ENCODE results near the gene SUGCT.

The SUGCT gene

GRCh38 chr7:40899151-40899550 lies 764.3 kb downstream of the SUGCT start:
- H3K27ac ChIP-seq (ENCODE audit: low read depth, low read length, severe bottlenecking), result no peak overlapping the region
- no peaks in the 10 kb centered on the region for H3K9me3 ChIP-seq (ENCODE audit: control insufficient read depth, low read length)
- no peaks in the 10 kb centered on the region for H3K4me1 ChIP-seq (ENCODE audit: control insufficient read depth, insufficient read depth, low read length, poor library complexity, severe bottlenecking)
- 94 to 96% methylated on average over 10 to 13 of the region's 15 CpGs for WGBS, 2 experiments (ENCODE audit: insufficient coverage in 2 of 2)
- no peak overlapping the region for H3K4me3 ChIP-seq (ENCODE audit: extremely low read depth, insufficient read depth, low read length, poor library complexity, severe bottlenecking)
- no peaks in the 10 kb centered on the region for H3K36me3 ChIP-seq (ENCODE audit: control insufficient read depth, insufficient read depth, low read length)

- no peaks in the 10 kb centered on the region for H3K36me3 ChIP-seq (ENCODE audit: control insufficient read depth, insufficient read depth, low read length)
- no peak overlapping the region for H3K27ac ChIP-seq (ENCODE audit: low read depth, low read length, severe bottlenecking)
- H3K4me3 ChIP-seq (ENCODE audit: extremely low read depth, insufficient read depth, low read length, poor library complexity, severe bottlenecking), result no peak overlapping the region
- H3K4me1 ChIP-seq (ENCODE audit: control insufficient read depth, insufficient read depth, low read length, poor library complexity, severe bottlenecking), result no peaks in the 10 kb centered on the region
- H3K9me3 ChIP-seq (ENCODE audit: control insufficient read depth, low read length), result no peaks in the 10 kb centered on the region
- WGBS, 2 experiments (ENCODE audit: insufficient coverage in 2 of 2), result 93 to 96% methylated on average over 10 to 12 of the region's 16 CpGs
Measured at GRCh38 chr7:40899636-40900507, 765.1 kb downstream of the SUGCT start.

GRCh38 chr7:40903872-40904271 lies 769.1 kb downstream of the SUGCT start:
- WGBS, 2 experiments (ENCODE audit: insufficient coverage in 2 of 2), result 92 to 100% methylated on average over 8 to 9 of the region's 10 CpGs
- no peaks in the 10 kb centered on the region for H3K9me3 ChIP-seq (ENCODE audit: control insufficient read depth, low read length)
- H3K4me3 ChIP-seq (ENCODE audit: extremely low read depth, insufficient read depth, low read length, poor library complexity, severe bottlenecking), result no peak overlapping the region
- H3K4me1 ChIP-seq (ENCODE audit: control insufficient read depth, insufficient read depth, low read length, poor library complexity, severe bottlenecking), result no peaks in the 10 kb centered on the region
- H3K36me3 ChIP-seq (ENCODE audit: control insufficient read depth, insufficient read depth, low read length), result no peaks in the 10 kb centered on the region
- H3K27ac ChIP-seq (ENCODE audit: low read depth, low read length, severe bottlenecking), result no peak overlapping the region

GRCh38 chr7:40907286-40907685 lies 772.5 kb downstream of the SUGCT start:
- no CpG with 5 or more reads among the region's 3 CpGs for WGBS, 2 experiments (ENCODE audit: insufficient coverage in 2 of 2)
- Histone ChIP-seq H3K4me3 (ENCODE audit: extremely low read depth, insufficient read depth, low read length, poor library complexity, severe bottlenecking) (no peak overlapping the region), H3K4me1 (ENCODE audit: control insufficient read depth, insufficient read depth, low read length, poor library complexity, severe bottlenecking) (no peaks in the 10 kb centered on the region), H3K36me3 (ENCODE audit: control insufficient read depth, insufficient read depth, low read length) (no peaks in the 10 kb centered on the region), H3K9me3 (ENCODE audit: control insufficient read depth, low read length) (no peaks in the 10 kb centered on the region), H3K27ac (ENCODE audit: low read depth, low read length, severe bottlenecking) (no peak overlapping the region)

- WGBS, 2 experiments (ENCODE audit: insufficient coverage in 2 of 2), result 93% methylated on average over 10 of the region's 10 CpGs
- no peaks in the 10 kb centered on the region for H3K4me1 ChIP-seq (ENCODE audit: control insufficient read depth, insufficient read depth, low read length, poor library complexity, severe bottlenecking)
- H3K27ac ChIP-seq (ENCODE audit: low read depth, low read length, severe bottlenecking), result no peak overlapping the region
- H3K4me3 ChIP-seq (ENCODE audit: extremely low read depth, insufficient read depth, low read length, poor library complexity, severe bottlenecking), result no peak overlapping the region
- no peaks in the 10 kb centered on the region for H3K36me3 ChIP-seq (ENCODE audit: control insufficient read depth, insufficient read depth, low read length)
- H3K9me3 ChIP-seq (ENCODE audit: control insufficient read depth, low read length), result no peaks in the 10 kb centered on the region
Measured at GRCh38 chr7:40909346-40909980, 774.7 kb downstream of the SUGCT start.
